ENCODE measurements around the gene CDH23.

Gene CDH23

DNA sequence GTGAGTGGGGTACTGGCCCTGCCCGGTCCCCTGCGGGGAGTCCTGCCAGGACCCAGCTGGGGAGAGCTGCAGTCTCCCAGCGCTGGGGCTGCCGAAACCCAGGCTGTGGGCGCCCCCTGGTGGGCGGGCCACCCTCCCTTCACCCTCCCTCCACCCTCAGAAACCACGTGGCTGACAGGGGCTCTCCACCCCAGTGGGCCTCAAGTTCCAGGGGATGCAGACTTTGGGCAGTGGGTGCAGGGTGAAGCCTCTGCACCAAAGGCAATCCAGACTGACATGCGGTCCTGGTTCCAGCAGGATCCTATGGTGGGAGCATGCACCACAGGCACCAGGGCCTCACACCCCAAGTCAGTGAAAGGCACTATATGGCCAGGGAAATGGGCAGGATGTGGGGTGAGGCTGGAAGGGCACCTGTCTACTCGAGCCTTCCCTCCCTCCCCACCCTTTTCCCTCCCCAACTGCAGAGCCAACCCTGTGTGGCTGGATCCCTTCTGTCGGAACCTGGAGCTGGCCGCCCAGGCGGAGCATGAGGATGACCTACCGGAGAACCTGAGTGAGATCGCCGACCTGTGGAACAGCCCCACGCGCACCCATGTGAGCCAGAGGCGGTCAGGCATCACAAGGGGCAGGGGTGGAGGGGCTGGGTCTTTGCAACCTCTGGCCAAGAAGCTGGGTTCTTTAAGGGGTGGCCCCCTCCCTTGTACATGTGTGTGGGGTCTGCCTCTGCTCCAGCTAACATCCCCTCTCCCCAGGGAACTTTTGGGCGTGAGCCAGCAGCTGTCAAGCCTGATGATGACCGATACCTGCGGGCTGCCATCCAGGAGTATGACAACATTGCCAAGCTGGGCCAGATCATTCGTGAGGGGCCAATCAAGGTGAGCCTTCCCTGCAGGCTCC is 415.5 kb downstream of the CDH23 start:
- DNase-seq = no peak

- DNase-seq = no peak
These were observed 416.3 kb downstream of the CDH23 start for GRCh38 chr10:71812913-71813590.

- no peak for DNase-seq
These were observed 418.2 kb downstream of the CDH23 start for GRCh38 chr10:71814922-71815411.

DNA sequence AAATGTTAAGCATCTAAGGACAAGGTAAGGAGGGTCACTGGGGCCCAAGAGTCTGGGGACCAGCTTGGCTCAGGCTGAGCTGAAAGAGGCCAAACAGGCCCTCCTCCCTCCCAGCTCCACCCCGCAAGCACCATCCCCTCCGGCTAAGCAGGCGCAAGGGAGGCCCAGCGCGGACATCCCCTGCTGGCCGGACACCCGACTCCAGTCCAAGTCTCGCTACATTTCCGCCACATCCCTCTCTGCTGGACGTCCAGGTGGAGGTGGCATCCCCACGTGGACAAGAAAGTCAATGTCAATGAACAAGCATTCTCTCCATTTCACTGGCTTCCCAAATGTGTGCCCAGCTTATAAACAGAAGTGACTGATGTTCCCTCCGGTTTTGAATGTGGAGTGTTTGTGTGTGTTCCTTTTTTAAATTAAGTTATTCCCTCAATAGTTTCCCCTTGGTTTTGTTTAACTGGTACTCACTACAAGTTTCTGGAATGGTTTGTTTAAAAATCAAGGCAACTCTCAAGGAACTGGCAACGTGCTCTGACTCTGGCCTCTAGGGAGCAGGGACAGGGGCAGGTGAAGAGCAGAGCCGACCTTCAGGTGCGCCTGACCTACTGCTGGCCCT is 418.9 kb downstream of the CDH23 start:
- DNase-seq = no peak

- DNase-seq = no peak
These were observed 419.7 kb downstream of the CDH23 start for GRCh38 chr10:71816421-71816851.

GRCh38 chr10:71816936-71817618 is 420.4 kb downstream of the CDH23 start:
- DNase-seq = no peak

- no peak for DNase-seq
These were observed 421.3 kb downstream of the CDH23 start for GRCh38 chr10:71817831-71818655.

DNA sequence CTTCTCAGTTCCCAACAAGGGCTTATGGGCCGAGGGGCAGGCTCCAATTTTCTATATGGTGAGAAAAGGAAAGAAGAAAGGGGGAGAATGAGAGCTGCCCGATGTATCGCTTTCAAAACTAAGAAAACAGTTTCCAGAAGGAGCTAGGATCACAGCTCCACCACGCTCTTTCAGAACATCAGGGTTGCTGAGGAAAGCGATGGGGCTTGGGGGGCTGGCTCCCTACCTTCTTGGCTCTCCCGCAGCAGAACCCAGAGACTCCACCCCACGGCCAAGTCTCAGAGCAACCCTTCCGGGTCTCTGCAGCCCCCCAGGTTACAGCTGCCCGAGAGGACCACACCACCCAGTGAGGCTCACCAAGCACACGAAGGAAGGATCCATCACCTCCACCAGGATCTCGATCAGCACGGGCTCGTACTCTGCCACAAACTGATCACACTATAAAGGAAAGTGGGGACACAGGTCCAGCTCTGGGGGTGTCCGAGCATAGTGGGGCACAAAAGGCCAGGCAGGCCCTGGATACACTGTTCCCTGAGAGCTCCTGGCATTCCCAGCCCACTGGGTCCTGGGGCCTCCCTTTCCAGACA is 422.0 kb downstream of the CDH23 start:
- DNase-seq = no peak

DNA sequence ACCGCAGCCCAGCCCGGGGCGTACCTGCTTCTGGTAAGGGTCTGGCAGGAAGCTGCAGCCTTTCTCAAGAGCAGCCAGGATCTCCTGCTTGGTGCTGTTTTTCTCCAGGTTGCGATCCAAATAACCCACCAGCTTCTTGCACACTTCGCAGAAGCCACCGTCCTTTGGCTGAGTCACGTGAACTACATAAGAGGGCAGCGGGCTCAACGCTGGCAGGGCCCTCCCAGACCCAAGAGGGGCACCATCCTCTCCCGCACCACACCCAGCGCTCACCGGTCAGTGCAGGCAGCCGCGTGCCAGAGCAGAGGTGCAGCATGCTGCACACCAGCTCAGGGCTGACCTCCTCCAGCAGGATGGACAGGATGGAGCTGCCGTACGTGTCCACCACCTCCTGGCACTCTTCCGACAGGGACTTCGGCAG is 422.7 kb downstream of the CDH23 start:
- no peak for DNase-seq

DNA sequence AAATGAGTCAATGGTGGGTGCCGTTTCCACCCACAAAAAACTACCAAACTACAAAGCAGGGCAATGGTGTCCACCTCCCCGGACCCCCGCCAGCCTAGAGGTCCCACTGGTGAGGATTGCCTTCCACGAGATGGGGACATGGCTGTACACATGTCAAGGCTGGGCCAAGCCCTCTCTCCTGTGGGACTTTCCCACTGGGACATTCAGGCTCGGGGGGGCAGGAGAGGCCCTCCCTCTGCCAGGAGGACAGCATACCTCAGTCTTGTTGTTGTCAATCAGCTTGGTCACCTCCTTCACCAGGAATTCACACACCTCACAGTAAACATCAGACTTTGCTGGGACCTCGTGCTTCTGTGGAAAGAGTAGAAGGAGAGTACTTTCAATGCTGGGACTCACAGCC is 423.3 kb downstream of the CDH23 start:
- no peak for DNase-seq

- DNase-seq = no peak
These were observed 424.2 kb downstream of the CDH23 start for GRCh38 chr10:71820966-71821365.

DNA sequence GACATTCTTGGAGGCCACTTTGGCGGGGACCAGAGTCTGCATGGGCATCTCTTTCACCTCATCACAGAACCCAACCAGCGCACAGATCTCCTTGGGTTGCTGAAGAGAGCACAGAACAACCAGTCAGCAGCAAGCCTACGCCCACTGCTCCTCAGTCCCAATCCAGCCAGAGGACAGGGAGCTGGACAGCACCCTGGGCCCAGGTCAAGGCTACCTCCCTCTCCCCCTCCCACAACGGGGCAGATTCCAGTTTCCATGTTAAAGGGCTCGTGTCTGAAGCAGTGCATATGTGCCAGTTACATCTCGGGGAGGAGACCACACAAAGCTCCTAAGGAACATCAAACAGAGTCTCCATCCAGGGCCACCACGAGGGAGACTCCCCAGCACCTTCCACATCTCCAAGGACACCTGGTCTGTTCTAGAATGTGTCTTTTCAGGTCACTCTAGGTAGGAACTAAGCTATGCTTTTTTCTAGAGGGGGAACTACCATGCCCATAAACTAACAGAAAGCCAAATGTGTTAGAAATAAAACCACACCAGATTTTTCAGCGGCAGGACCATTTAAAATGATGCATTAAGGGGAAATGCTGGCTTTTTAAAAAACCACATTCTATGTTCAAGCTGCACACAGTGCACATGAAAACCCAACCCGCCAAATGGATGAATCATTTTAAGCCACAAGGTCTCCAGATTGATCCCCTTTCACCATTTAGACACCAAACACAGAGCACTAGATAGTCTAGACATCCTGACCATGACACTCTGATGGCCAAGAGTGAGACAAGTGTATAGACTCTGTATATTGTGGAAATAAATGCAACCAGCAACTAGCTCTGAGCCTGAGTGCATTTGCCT is 425.4 kb downstream of the CDH23 start:
- DNase-seq = no peak

DNA sequence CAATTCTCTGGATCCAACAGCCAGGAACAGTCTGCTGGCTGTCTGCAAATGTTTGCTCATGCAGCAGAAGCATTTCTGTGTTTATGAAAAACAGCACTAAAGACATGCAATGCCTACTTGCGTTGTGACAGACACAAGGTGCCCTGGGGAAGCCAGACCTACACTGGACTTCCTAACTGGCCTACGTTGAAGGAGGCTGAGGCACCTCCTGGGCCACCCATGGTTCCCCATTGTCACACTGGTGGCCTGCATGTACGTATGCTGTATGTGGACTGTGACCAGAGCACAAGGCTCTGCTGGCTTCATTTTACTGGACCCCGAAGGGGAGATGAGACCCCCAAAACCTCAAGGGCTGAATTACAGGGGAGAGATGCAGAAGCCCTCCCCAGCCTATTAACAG is 426.6 kb downstream of the CDH23 start:
- DNase-seq = no peak

- no peak for DNase-seq
These were observed 427.6 kb downstream of the CDH23 start for GRCh38 chr10:71824333-71824732.

- no peak for DNase-seq
These were observed 428.5 kb downstream of the CDH23 start for GRCh38 chr10:71825217-71825616.

GRCh38 chr10:71827852-71828251 is 431.1 kb downstream of the CDH23 start:
- DNase-seq = no peak

GRCh38 chr10:71828702-71829101 is 432.0 kb downstream of the CDH23 start:
- DNase-seq = no peak

- DNase-seq = no peak
These were observed 432.5 kb downstream of the CDH23 start for GRCh38 chr10:71829171-71829570.

GRCh38 chr10:71829896-71830295 is 433.2 kb downstream of the CDH23 start:
- DNase-seq = no peak

- no peak for DNase-seq
These were observed 434.0 kb downstream of the CDH23 start for GRCh38 chr10:71830726-71831125.

Data from cerebellar nuclear complex (tissue), 1 donor.